ENCODE data around the gene DOCK4. TPM values are rescaled to one million over a fixed set of nuclear protein-coding genes. Genes with fewer than 3 reads are reported as not detected.

The DOCK4 gene
- total RNA-seq, 1 donor from 2014 or later = 60.3 TPM

GRCh38 chr7:111954056-111954455 lies 252.1 kb downstream of the DOCK4 start:
- DNase-seq = no peak
- Mint-ChIP-seq H3K36me3 (ENCODE audit: unreplicated experiment) (no peaks in the 10 kb centered on the region), H3K27ac (ENCODE audit: unreplicated experiment) (no peak overlapping the region), H3K4me1 (ENCODE audit: low read depth, unreplicated experiment) (peaks cover 15% of the 10 kb centered on the region), H3K27me3 (ENCODE audit: unreplicated experiment) (peaks cover 2% of the 10 kb centered on the region), H3K4me3 (ENCODE audit: unreplicated experiment) (no peak overlapping the region), H3K9me3 (ENCODE audit: unreplicated experiment) (peaks cover 5% of the 10 kb centered on the region)
- TF ChIP-seq, protein P1, sequence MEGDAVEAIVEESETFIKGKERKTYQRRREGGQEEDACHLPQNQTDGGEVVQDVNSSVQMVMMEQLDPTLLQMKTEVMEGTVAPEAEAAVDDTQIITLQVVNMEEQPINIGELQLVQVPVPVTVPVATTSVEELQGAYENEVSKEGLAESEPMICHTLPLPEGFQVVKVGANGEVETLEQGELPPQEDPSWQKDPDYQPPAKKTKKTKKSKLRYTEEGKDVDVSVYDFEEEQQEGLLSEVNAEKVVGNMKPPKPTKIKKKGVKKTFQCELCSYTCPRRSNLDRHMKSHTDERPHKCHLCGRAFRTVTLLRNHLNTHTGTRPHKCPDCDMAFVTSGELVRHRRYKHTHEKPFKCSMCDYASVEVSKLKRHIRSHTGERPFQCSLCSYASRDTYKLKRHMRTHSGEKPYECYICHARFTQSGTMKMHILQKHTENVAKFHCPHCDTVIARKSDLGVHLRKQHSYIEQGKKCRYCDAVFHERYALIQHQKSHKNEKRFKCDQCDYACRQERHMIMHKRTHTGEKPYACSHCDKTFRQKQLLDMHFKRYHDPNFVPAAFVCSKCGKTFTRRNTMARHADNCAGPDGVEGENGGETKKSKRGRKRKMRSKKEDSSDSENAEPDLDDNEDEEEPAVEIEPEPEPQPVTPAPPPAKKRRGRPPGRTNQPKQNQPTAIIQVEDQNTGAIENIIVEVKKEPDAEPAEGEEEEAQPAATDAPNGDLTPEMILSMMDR (IDR thresholded peaks at IDR 0.05; ENCODE audit: partially characterized antibody, unreplicated experiment) = no peak

DNA sequence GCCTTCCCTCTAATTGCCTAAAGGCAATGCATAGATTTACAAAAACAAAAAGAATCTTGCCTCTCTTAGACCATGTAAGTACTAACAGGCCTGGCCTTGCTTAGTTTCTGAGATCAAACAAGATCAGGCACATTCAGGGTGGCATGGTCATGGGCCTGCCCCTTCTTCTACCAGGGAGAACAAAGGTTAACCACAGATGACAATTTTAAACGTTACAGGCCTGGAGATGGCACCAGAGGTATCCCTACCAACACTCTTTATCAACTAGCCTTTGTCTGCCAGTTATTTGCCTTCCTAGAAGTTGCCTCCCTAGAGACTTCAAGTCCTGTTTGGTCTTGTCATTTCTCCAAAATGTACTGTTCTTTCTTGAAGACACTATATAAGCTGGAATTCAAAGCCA lies 252.6 kb downstream of the DOCK4 start:
- TF ChIP-seq, protein P1 (IDR thresholded peaks at IDR 0.05; ENCODE audit: partially characterized antibody, unreplicated experiment) = no peak
- no peaks in the 10 kb centered on the region for H3K36me3 Mint-ChIP-seq (ENCODE audit: unreplicated experiment)
- peaks cover 2% of the 10 kb centered on the region for H3K27me3 Mint-ChIP-seq (ENCODE audit: unreplicated experiment)
- peaks cover 3% of the 10 kb centered on the region for H3K9me3 Mint-ChIP-seq (ENCODE audit: unreplicated experiment)
- DNase-seq = no peak
- H3K4me3 Mint-ChIP-seq (ENCODE audit: unreplicated experiment) = no peak overlapping the region
- peaks cover 11% of the 10 kb centered on the region for H3K4me1 Mint-ChIP-seq (ENCODE audit: low read depth, unreplicated experiment)
- H3K27ac Mint-ChIP-seq (ENCODE audit: unreplicated experiment) = no peak overlapping the region

GRCh38 chr7:111952783-111953182 lies 253.4 kb downstream of the DOCK4 start:
- Mint-ChIP-seq H3K27me3 (ENCODE audit: unreplicated experiment) (peaks cover 2% of the 10 kb centered on the region), H3K36me3 (ENCODE audit: unreplicated experiment) (no peaks in the 10 kb centered on the region), H3K27ac (ENCODE audit: unreplicated experiment) (no peak overlapping the region), H3K4me3 (ENCODE audit: unreplicated experiment) (no peak overlapping the region), H3K9me3 (ENCODE audit: unreplicated experiment) (peaks cover 3% of the 10 kb centered on the region), H3K4me1 (ENCODE audit: low read depth, unreplicated experiment) (peaks cover 11% of the 10 kb centered on the region)
- TF ChIP-seq, protein P1 (IDR thresholded peaks at IDR 0.05; ENCODE audit: partially characterized antibody, unreplicated experiment) = no peak
- DNase-seq = no peak

DNA sequence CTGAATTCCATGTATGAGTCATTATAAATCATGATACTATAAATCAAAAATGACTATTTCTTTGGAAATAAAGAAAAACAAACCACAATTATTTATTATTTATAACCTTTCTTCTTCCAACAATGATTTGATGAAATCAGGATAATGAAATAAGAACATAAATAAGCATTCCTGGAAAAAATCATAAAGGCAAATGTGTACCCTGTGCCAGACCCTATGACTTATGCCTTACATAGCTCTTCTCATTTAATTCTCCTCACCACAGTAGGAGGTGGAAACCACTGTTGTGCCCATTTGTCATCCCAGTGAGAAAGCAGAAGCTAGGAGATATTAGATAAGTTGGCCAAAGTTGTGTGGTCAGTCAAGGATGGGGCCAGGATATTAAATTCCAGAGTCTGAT lies 255.1 kb downstream of the DOCK4 start:
- Mint-ChIP-seq H3K4me1 (ENCODE audit: low read depth, unreplicated experiment) (peaks cover 9% of the 10 kb centered on the region), H3K36me3 (ENCODE audit: unreplicated experiment) (no peaks in the 10 kb centered on the region), H3K27ac (ENCODE audit: unreplicated experiment) (no peak overlapping the region), H3K27me3 (ENCODE audit: unreplicated experiment) (peaks cover 3% of the 10 kb centered on the region), H3K4me3 (ENCODE audit: unreplicated experiment) (no peak overlapping the region), H3K9me3 (ENCODE audit: unreplicated experiment) (peaks cover 3% of the 10 kb centered on the region)
- TF ChIP-seq, protein P1 (IDR thresholded peaks at IDR 0.05; ENCODE audit: partially characterized antibody, unreplicated experiment) = no peak
- no peak for DNase-seq

DNA sequence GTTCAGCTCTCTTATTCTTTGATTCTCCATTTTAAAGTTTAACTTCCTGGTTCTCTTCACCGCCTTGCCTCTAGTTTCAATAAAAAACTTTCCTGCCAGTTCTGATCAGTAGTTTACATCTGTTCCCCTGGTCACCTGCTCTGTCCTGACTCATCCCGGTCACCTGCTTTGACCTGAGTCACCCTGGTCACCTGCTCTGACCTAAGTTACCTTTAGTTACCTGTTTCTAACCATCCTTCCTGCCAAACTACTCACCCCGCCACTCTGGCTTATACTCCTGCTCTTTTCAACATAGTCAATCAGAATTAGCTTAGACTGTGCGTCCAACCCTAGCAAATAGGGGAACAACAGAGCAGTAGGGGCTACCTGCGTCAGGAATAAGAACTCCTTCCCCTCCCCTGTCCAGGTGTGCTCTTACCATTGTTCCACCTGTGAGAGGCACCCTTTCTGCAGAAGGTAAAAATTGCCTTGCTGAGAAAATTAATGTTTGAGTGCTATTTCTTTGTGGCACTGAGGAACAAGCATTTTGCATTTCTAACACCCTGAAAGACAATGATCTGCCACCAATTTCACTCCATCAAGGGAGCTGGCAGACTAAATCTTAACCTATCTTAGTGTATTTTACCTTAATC lies 263.6 kb downstream of the DOCK4 start:
- Mint-ChIP-seq H3K36me3 (ENCODE audit: unreplicated experiment) (peaks cover 28% of the 10 kb centered on the region), H3K4me3 (ENCODE audit: unreplicated experiment) (no peak overlapping the region), H3K4me1 (ENCODE audit: low read depth, unreplicated experiment) (no peaks in the 10 kb centered on the region), H3K9me3 (ENCODE audit: unreplicated experiment) (peaks cover 2% of the 10 kb centered on the region), H3K27ac (ENCODE audit: unreplicated experiment) (no peak overlapping the region), H3K27me3 (ENCODE audit: unreplicated experiment) (peaks cover 3% of the 10 kb centered on the region)
- TF ChIP-seq, protein P1 (IDR thresholded peaks at IDR 0.05; ENCODE audit: partially characterized antibody, unreplicated experiment) = no peak
- no peak for DNase-seq
